HFFc6 (cell line): Measurements from ENCODE around the gene SORCS2. TPM values are rescaled to one million over a fixed set of nuclear protein-coding genes. Genes with fewer than 3 reads are reported as not detected.

ENCODE experiments used
- DNase-seq: peaks from one replicate; pipeline ENCODE4 v3.0.0-alpha.2; 2018
- H3K27ac Mint-ChIP-seq: 2 replicates; pipeline ENCODE4 v1.8.0; 2020; ENCODE audit warnings: mild to moderate bottlenecking, mixed read lengths
- H3K27me3 Mint-ChIP-seq: 2 replicates; pipeline ENCODE4 v1.8.0; 2021; ENCODE audit warnings: mild to moderate bottlenecking, moderate library complexity, mixed read lengths; ENCODE audit not compliant: insufficient read depth
- H3K36me3 Mint-ChIP-seq: 2 replicates; pipeline ENCODE4 v1.8.0; 2021; ENCODE audit warnings: low read depth, mixed read lengths
- H3K4me1 Mint-ChIP-seq: 2 replicates; pipeline ENCODE4 v1.8.0; 2020; ENCODE audit warnings: low read depth, mixed read lengths
- H3K4me3 Mint-ChIP-seq: 2 replicates; pipeline ENCODE4 v1.8.0; 2020; ENCODE audit warnings: mild to moderate bottlenecking, moderate library complexity, mixed read lengths
- H3K9me3 Mint-ChIP-seq: 2 replicates; pipeline ENCODE4 v1.8.0; 2020; ENCODE audit warnings: mild to moderate bottlenecking, mixed read lengths
- CTCF ChIP-seq: fragments of 200-600 bp; sonication (generic); IDR thresholded peaks from 2 replicates; pipeline ENCODE4 v1.5.0; 2021; ENCODE audit warnings: antibody characterized with exemption, mild to moderate bottlenecking
- total RNA-seq, 6 experiments: library from RNA; stranded (reverse); fragmentation: NEBNext Ultra II Directional; extraction: Animal tissue kit (Norgen Biotek cat#: 25700); gene quantifications; 2 replicates in 1 of 6; 3 replicates in 5 of 6; pipeline ENCODE4 v1.2.3, GENCODE V29; 2021

SORCS2 gene
- total RNA-seq, 6 experiments from 2014 or later: 0.05 to 0.15 (median 0.12) TPM; not detected in 3

GRCh38 chr4:7187168-7187535 is 5.2 kb upstream of the SORCS2 start:
- Mint-ChIP-seq H3K27me3 (peaks cover 44% of the 10 kb centered on the region), H3K4me1 (no peaks in the 10 kb centered on the region)
- DNase-seq: no peak

GRCh38 chr4:7187691-7188090 is 4.6 kb upstream of the SORCS2 start:
- Mint-ChIP-seq H3K27ac (no peak overlapping the region), H3K4me3 (no peak overlapping the region), H3K36me3 (no peaks in the 10 kb centered on the region), H3K9me3 (no peaks in the 10 kb centered on the region), H3K4me1 (no peaks in the 10 kb centered on the region), H3K27me3 (peaks cover 44% of the 10 kb centered on the region)
- DNase-seq: no peak
- TF ChIP-seq CTCF: no peak

More at GRCh38 chr4:7187168-7187535, 5.2 kb upstream of the SORCS2 start:
- Mint-ChIP-seq H3K9me3 (no peaks in the 10 kb centered on the region), H3K36me3 (no peaks in the 10 kb centered on the region), H3K4me3 (no peak overlapping the region), H3K27ac (no peak overlapping the region)
- TF ChIP-seq CTCF: no peak

- Mint-ChIP-seq H3K27ac (no peak overlapping the region), H3K36me3 (no peaks in the 10 kb centered on the region), H3K27me3 (peaks cover 49% of the 10 kb centered on the region), H3K4me1 (no peaks in the 10 kb centered on the region), H3K4me3 (no peak overlapping the region), H3K9me3 (no peaks in the 10 kb centered on the region)
- no peak for TF ChIP-seq CTCF
- no peak for DNase-seq
Measured at GRCh38 chr4:7189066-7189465, 3.3 kb upstream of the SORCS2 start.

GRCh38 chr4:7189475-7190277 is 2.7 kb upstream of the SORCS2 start:
- peaks cover 54% of the 10 kb centered on the region for H3K27me3 Mint-ChIP-seq
- TF ChIP-seq CTCF: no peak; the same call in 1 of the 2 replicates
- H3K27ac Mint-ChIP-seq: no peak overlapping the region
- no peak for DNase-seq
- H3K4me3 Mint-ChIP-seq: no peak overlapping the region
- no peaks in the 10 kb centered on the region for H3K36me3 Mint-ChIP-seq
- H3K4me1 Mint-ChIP-seq: no peaks in the 10 kb centered on the region
- H3K9me3 Mint-ChIP-seq: no peaks in the 10 kb centered on the region

- H3K36me3 Mint-ChIP-seq: no peaks in the 10 kb centered on the region
- no peak for DNase-seq
- H3K9me3 Mint-ChIP-seq: no peaks in the 10 kb centered on the region
- H3K4me1 Mint-ChIP-seq: no peaks in the 10 kb centered on the region
- TF ChIP-seq CTCF: no peak
- H3K4me3 Mint-ChIP-seq: no peak overlapping the region
- peaks cover 57% of the 10 kb centered on the region for H3K27me3 Mint-ChIP-seq
- H3K27ac Mint-ChIP-seq: no peak overlapping the region
Measured at GRCh38 chr4:7190278-7190594, 2.1 kb upstream of the SORCS2 start.
